ENCODE measurements around the gene DIPK1A. TPM values are rescaled to one million over a fixed set of nuclear protein-coding genes. Genes with fewer than 3 reads are reported as not detected.

DIPK1A gene
- total RNA-seq, 3 donors from 2014 or later: 12.1 to 14.7 (median 14.4) TPM

- intact Hi-C loops (cut with DNase I; ENCODE audit: low total_unique reads): loop anchor here (10.0 kb wide), 1 partner anchor 135 kb away; no protein-coding TSS in a partner anchor
- no peak overlapping the region for H3K27ac ChIP-seq
- no peaks in the 10 kb centered on the region for H3K27me3 ChIP-seq
- H3K9me3 ChIP-seq: no peaks in the 10 kb centered on the region
- H3K36me3 ChIP-seq: no peaks in the 10 kb centered on the region
- no peak for TF ChIP-seq POLR2AphosphoS5 (IDR thresholded peaks at IDR 0.05)
- TF ChIP-seq POLR2A (IDR thresholded peaks at IDR 0.05): no peak
- TF ChIP-seq, protein P1, sequence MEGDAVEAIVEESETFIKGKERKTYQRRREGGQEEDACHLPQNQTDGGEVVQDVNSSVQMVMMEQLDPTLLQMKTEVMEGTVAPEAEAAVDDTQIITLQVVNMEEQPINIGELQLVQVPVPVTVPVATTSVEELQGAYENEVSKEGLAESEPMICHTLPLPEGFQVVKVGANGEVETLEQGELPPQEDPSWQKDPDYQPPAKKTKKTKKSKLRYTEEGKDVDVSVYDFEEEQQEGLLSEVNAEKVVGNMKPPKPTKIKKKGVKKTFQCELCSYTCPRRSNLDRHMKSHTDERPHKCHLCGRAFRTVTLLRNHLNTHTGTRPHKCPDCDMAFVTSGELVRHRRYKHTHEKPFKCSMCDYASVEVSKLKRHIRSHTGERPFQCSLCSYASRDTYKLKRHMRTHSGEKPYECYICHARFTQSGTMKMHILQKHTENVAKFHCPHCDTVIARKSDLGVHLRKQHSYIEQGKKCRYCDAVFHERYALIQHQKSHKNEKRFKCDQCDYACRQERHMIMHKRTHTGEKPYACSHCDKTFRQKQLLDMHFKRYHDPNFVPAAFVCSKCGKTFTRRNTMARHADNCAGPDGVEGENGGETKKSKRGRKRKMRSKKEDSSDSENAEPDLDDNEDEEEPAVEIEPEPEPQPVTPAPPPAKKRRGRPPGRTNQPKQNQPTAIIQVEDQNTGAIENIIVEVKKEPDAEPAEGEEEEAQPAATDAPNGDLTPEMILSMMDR (IDR thresholded peaks at IDR 0.05): no peak
- DNase-seq (ENCODE audit: low spot score in 2 of 2): no peak
- no peaks in the 10 kb centered on the region for H3K4me1 ChIP-seq
- peak overlapping the region in 1 of 3 donors; percentile 21 for H3K4me3 ChIP-seq
Measured at GRCh38 chr1:92859400-92860039, 101.7 kb downstream of the DIPK1A start.

DNA sequence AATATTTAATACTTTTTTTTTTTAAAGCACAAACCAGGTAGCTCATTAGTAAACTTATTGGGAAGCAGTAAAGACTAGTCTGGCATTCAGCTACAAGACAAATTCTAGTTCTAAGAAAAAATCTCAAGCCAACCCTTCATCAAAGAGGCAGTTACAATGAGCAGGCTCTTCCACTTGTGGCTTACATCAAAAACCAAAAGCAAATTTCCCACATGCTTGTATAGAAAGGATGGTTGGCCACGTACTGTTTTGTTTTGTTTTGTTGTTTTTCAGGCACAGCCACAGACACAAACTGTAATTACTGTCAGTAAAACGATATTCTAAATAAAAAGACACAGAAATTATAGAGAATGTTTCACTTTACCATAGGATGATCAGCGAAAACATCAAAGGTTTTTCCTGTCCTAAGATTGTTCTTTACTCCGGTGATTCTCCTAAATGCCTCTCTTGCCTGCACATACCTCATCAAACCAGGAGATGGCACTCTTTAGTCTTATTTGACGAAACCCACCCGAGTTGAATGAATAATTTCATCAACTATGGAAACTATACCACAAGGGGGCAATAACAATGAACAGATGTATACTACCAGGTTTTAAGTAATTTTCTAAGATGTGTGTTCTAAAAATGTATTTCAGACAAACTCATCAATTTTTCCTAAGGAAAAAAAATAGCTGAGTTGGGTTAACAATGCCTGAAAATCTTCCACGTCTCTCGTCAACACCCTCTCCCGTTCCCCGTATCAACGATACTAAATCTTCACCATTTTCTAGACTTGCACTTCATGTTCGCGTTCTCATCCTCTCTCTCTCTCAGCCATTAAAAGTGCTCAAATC lies 102.5 kb downstream of the DIPK1A start:
- peak in 1 of 2 donors; percentile 58 for DNase-seq (ENCODE audit: low spot score in 2 of 2)
- no peaks in the 10 kb centered on the region for H3K27me3 ChIP-seq
- no peaks in the 10 kb centered on the region for H3K4me1 ChIP-seq
- H3K9me3 ChIP-seq: no peaks in the 10 kb centered on the region
- H3K36me3 ChIP-seq: no peaks in the 10 kb centered on the region
- TF ChIP-seq, protein P1 (IDR thresholded peaks at IDR 0.05): peak; percentile 96 to 99 (median 98)
- TF ChIP-seq POLR2A (IDR thresholded peaks at IDR 0.05) (no peak), POLR2AphosphoS5 (IDR thresholded peaks at IDR 0.05) (no peak)
- no peak overlapping the region for H3K27ac ChIP-seq
- peak overlapping the region in 1 of 3 donors; percentile 21 for H3K4me3 ChIP-seq
- intact Hi-C loops (cut with DNase I; ENCODE audit: low total_unique reads): no loop called here

GRCh38 chr1:92857817-92858216 lies 103.4 kb downstream of the DIPK1A start:
- H3K27ac ChIP-seq: no peak overlapping the region
- intact Hi-C loops (cut with DNase I; ENCODE audit: low total_unique reads): no loop called here
- no peaks in the 10 kb centered on the region for H3K4me1 ChIP-seq
- H3K4me3 ChIP-seq: no peak overlapping the region
- no peaks in the 10 kb centered on the region for H3K27me3 ChIP-seq
- H3K36me3 ChIP-seq: no peaks in the 10 kb centered on the region
- H3K9me3 ChIP-seq: no peaks in the 10 kb centered on the region
- TF ChIP-seq POLR2AphosphoS5 (IDR thresholded peaks at IDR 0.05) (no peak), POLR2A (IDR thresholded peaks at IDR 0.05) (no peak)
- TF ChIP-seq, protein P1 (IDR thresholded peaks at IDR 0.05): no peak
- no peak for DNase-seq (ENCODE audit: low spot score in 2 of 2)

DNA sequence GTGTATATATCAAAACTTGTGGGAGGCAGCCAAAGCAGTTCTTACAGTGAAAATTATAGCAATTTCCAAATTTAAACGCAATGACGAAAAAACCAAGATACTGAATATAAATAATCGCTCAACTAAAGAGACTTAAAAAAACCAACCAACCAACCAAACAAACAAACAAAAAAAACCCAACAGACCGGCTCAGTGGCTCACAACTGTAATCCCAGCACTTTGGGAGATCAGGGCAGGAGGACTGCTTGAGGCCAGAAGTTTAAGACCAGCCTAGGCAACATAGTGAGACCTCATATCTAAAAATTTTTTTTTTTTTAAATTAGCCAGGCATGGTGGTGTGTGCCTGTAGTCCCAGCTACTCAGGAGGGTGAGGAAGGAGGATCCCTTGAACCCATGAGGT lies 106.0 kb downstream of the DIPK1A start:
- intact Hi-C loops (cut with DNase I; ENCODE audit: low total_unique reads): no loop called here

More for the DNA sequence above, 106.0 kb downstream of the DIPK1A start:
- no peaks in the 10 kb centered on the region for H3K27me3 ChIP-seq
- no peak for DNase-seq (ENCODE audit: low spot score in 2 of 2)
- no peak overlapping the region for H3K4me3 ChIP-seq
- no peak for TF ChIP-seq POLR2AphosphoS5 (IDR thresholded peaks at IDR 0.05)
- TF ChIP-seq, protein P1 (IDR thresholded peaks at IDR 0.05): no peak
- no peak for TF ChIP-seq POLR2A (IDR thresholded peaks at IDR 0.05)
- no peaks in the 10 kb centered on the region for H3K4me1 ChIP-seq
- H3K9me3 ChIP-seq: no peaks in the 10 kb centered on the region
- no peaks in the 10 kb centered on the region for H3K36me3 ChIP-seq
- H3K27ac ChIP-seq: no peak overlapping the region

Data from breast epithelium (tissue), 4 donors.